ENCODE results near the gene IGFBP6. TPM values are rescaled to one million over a fixed set of nuclear protein-coding genes. Genes with fewer than 3 reads are reported as not detected.

The IGFBP6 gene
- total RNA-seq, 3 donors from 2014 or later (not counting 1 experiment from before 2014, with no cell fraction given): 0.61 TPM; not detected in 2

DNA sequence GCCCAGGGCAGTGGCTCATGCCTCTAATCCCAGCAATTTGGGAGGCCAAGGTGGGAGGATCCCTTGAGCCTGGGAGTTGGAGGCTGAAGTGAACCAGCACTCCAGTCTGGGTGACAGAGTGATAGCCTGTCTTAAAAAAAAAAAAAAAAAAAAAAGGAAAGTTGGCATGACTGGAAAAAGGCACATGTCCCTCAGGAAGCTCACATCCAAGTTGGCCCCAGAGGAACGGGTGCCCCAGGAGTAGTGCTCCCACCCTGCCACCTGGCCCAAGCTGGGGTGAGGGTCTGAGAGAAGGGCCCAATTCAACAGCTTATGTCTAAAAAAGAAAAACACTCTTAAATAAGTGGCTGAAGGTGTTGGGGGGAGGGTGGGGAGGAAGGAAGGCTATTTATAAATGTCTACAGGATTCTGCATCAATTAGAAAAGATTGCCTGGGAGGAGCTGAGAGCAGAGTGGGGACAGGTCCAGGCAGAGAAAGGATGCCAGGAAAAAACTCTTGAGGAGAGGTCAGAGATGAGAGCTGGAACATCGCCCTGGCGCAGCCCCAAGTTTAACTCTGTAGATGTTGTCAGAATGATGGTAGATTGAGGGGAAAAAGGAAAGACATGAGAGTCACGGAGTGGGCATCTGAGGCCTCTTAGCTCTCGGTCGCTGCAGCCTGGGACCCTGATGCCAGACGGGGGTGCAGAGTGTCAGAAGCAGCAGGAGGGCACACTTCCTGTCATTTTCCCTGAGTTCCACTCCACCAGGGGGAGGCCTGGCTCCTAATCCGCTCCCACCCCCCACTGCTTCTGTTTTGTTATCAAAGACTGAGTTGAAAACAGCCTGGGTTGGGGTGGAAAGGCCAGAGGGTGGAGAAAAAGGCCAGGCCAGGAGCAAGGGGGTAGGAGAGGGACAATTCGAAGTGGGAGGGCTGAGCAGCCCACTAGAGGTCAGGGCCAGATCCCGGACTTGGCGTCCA lies 25.6 kb upstream of the IGFBP6 start:
- intact Hi-C loops (cut with micrococcal nuclease): no loop called here
- no peak for ATAC-seq

DNA sequence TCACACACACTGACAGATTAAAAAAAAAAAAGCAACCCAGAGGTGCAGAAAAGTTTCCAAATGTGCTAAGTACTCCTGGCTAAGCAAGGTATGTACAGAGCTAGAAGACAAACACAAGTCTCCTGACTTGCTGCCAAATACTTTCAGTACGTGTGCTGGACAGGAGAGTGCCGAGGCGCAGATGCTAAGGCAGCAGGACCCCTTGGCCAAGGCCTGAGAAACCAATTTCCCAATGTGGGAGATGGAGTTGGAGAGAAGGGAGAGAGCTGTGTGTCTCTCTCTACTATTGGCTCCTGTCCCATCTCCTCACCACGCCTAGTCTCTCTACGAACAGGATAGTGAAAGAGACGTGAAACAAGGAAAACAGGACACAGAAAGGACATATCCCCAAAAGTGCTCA lies 23.6 kb upstream of the IGFBP6 start:
- H3K36me3 Mint-ChIP-seq: peaks cover 7% of the 10 kb centered on the region

More for the DNA sequence above, 25.6 kb upstream of the IGFBP6 start:
- Mint-ChIP-seq H3K27ac (peak overlapping the region in 1 of 2 donors; percentile 69), H3K9me3 (no peaks in the 10 kb centered on the region), H3K27me3 (ENCODE audit: low read depth in 2 of 2) (no peaks in the 10 kb centered on the region), H3K4me3 (no peak overlapping the region), H3K36me3 (peaks cover 7% of the 10 kb centered on the region), H3K4me1 (peaks cover 27 to 34% of the 10 kb centered on the region in 2 donors)
- Histone ChIP-seq H3K9me3 (ENCODE audit: control insufficient read depth, insufficient read depth, low read length) (no peaks in the 10 kb centered on the region), H3K27me3 (ENCODE audit: control insufficient read depth, insufficient read depth, low read length) (no peaks in the 10 kb centered on the region), H3K4me1 (ENCODE audit: control insufficient read depth, insufficient read depth, low read length) (peaks cover 12% of the 10 kb centered on the region), H3K27ac (ENCODE audit: low read length) (no peak overlapping the region), H3K4me3 (ENCODE audit: low read length) (no peak overlapping the region), H3K36me3 (ENCODE audit: control insufficient read depth, insufficient read depth, low read length) (peaks cover 65% of the 10 kb centered on the region)
- DNase-seq: no peak
- TF ChIP-seq, protein P1, sequence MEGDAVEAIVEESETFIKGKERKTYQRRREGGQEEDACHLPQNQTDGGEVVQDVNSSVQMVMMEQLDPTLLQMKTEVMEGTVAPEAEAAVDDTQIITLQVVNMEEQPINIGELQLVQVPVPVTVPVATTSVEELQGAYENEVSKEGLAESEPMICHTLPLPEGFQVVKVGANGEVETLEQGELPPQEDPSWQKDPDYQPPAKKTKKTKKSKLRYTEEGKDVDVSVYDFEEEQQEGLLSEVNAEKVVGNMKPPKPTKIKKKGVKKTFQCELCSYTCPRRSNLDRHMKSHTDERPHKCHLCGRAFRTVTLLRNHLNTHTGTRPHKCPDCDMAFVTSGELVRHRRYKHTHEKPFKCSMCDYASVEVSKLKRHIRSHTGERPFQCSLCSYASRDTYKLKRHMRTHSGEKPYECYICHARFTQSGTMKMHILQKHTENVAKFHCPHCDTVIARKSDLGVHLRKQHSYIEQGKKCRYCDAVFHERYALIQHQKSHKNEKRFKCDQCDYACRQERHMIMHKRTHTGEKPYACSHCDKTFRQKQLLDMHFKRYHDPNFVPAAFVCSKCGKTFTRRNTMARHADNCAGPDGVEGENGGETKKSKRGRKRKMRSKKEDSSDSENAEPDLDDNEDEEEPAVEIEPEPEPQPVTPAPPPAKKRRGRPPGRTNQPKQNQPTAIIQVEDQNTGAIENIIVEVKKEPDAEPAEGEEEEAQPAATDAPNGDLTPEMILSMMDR (IDR thresholded peaks at IDR 0.05): no peak
- 95% methylated on average over 10 of the region's 11 CpGs for WGBS (ENCODE audit: insufficient coverage)

DNA sequence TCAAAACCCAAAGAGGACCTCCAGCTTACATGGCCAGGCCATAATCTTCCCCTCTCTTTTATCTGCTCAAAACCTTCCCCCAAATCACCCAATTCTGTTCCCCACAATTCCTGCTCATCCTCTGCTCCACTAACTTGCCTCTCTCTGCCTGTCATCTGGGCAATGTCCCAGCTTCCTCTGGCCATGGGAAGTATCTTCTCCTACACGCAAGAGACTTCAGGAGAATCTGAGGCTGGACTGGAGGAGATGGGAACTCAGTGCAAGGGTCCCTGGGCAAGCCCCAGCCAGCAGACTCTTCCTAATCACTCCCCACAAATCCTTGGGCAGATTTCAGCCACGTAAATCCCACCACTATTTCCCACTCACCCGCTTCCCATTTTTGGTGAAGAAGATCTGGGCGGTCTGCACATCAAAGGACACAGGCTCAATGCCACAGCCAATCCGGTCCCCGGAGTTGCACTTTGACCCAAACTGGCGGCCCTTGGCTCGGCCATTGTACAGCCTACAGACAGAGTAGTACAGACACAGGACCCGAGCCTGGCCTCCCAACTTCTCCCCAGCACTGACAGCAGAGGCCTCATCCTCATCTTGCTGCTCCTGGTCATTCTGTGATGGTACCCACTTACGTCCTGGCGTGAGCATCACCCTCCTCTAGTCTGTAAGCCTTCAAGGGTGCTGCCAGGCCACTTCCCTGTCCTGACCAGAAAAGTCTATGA lies 23.0 kb upstream of the IGFBP6 start:
- intact Hi-C loops (cut with micrococcal nuclease): no loop called here
- Mint-ChIP-seq H3K4me3 (no peak overlapping the region), H3K9me3 (no peaks in the 10 kb centered on the region), H3K27me3 (ENCODE audit: low read depth in 2 of 2) (no peaks in the 10 kb centered on the region), H3K4me1 (peaks cover 47 to 54% of the 10 kb centered on the region in 2 donors), H3K27ac (no peak overlapping the region), H3K36me3 (peaks cover 7% of the 10 kb centered on the region)
- 96% methylated on average over 11 of the region's 11 CpGs for WGBS (ENCODE audit: insufficient coverage)
- Histone ChIP-seq H3K27ac (ENCODE audit: low read length) (no peak overlapping the region), H3K36me3 (ENCODE audit: control insufficient read depth, insufficient read depth, low read length) (peaks cover 58% of the 10 kb centered on the region), H3K9me3 (ENCODE audit: control insufficient read depth, insufficient read depth, low read length) (no peaks in the 10 kb centered on the region), H3K4me1 (ENCODE audit: control insufficient read depth, insufficient read depth, low read length) (peaks cover 26% of the 10 kb centered on the region), H3K4me3 (ENCODE audit: low read length) (no peak overlapping the region), H3K27me3 (ENCODE audit: control insufficient read depth, insufficient read depth, low read length) (no peaks in the 10 kb centered on the region)
- TF ChIP-seq, protein P1 (IDR thresholded peaks at IDR 0.05): no peak
- ATAC-seq: no peak
- DNase-seq: no peak

More for the DNA sequence above, 23.6 kb upstream of the IGFBP6 start:
- Histone ChIP-seq H3K27me3 (ENCODE audit: control insufficient read depth, insufficient read depth, low read length) (no peaks in the 10 kb centered on the region), H3K27ac (ENCODE audit: low read length) (no peak overlapping the region), H3K4me1 (ENCODE audit: control insufficient read depth, insufficient read depth, low read length) (peaks cover 25% of the 10 kb centered on the region), H3K4me3 (ENCODE audit: low read length) (no peak overlapping the region), H3K36me3 (ENCODE audit: control insufficient read depth, insufficient read depth, low read length) (peaks cover 58% of the 10 kb centered on the region), H3K9me3 (ENCODE audit: control insufficient read depth, insufficient read depth, low read length) (no peaks in the 10 kb centered on the region)
- no peak overlapping the region for H3K4me3 Mint-ChIP-seq
- TF ChIP-seq, protein P1 (IDR thresholded peaks at IDR 0.05): no peak
- H3K27ac Mint-ChIP-seq: no peak overlapping the region
- no peaks in the 10 kb centered on the region for H3K9me3 Mint-ChIP-seq
- no peaks in the 10 kb centered on the region for H3K27me3 Mint-ChIP-seq (ENCODE audit: low read depth in 2 of 2)
- 98% methylated on average over 6 of the region's 6 CpGs for WGBS (ENCODE audit: insufficient coverage)
- DNase-seq: no peak
- peaks cover 41 to 49% of the 10 kb centered on the region in 2 donors for H3K4me1 Mint-ChIP-seq
- intact Hi-C loops (cut with micrococcal nuclease): no loop called here
- ATAC-seq: no peak
